K562 (cell line): ENCODE measurements around the gene COL4A5. TPM values are rescaled to one million over a fixed set of nuclear protein-coding genes. Genes with fewer than 3 reads are reported as not detected.
A peak's percentile ranks its signal among the peaks of the same experiment; 100 is the strongest.

Source experiments
- BRD9 ChIP-seq: fragments of 450-650 bp; IDR thresholded peaks from 2 replicates; pipeline ENCODE4 v1.6.1; 2018; ENCODE audit warnings: low read depth; ENCODE audit not compliant: partially characterized antibody
- BRF1 ChIP-seq: IDR thresholded peaks from 3 replicates; pipeline ENCODE4 v1.6.1; 2011; ENCODE audit warnings: borderline replicate concordance, mild to moderate bottlenecking; ENCODE audit not compliant: insufficient read length; ENCODE audit errors: extremely low read depth
- CBFA2T2 ChIP-seq: fragments of 450-650 bp; conservative IDR thresholded peaks from 2 replicates; pipeline ENCODE4 v1.6.1; 2017; ENCODE audit warnings: mild to moderate bottlenecking
- IFI16 ChIP-seq: fragments of 250-450 bp; sonication (Bioruptor Pico); IDR thresholded peaks from 2 replicates; pipeline ENCODE4 v2.1.2; 2022; ENCODE audit warnings: mild to moderate bottlenecking, inconsistent platforms
- OTX1 ChIP-seq: fragments of 450-650 bp; formaldehyde crosslinking; IDR thresholded peaks from 2 replicates; pipeline ENCODE4 v1.4.0; 2022; ENCODE audit warnings: mild to moderate bottlenecking
- STAT5A ChIP-seq: IDR thresholded peaks from 2 replicates; pipeline ENCODE4 v1.6.1; 2012; ENCODE audit warnings: low read length, inconsistent platforms, borderline replicate concordance
- TAF1 ChIP-seq: IDR thresholded peaks from 2 replicates; pipeline ENCODE4 v1.6.1; 2011; ENCODE audit warnings: mild to moderate bottlenecking, low read length, moderate library complexity; ENCODE audit not compliant: insufficient read depth, control insufficient read depth, severe bottlenecking; ENCODE audit errors: extremely low read depth
- TBL1XR1 ChIP-seq, 2 experiments: IDR thresholded peaks; 2 replicates each; pipeline ENCODE4 v1.6.1; 2012; ENCODE audit warnings: improper control_type of control experiment in 2 of 2, low read length in 2 of 2, mild to moderate bottlenecking in 1 of 2
- ZBTB17 ChIP-seq: fragments of 450-650 bp; formaldehyde crosslinking; IDR thresholded peaks from 2 replicates; pipeline ENCODE4 v1.4.0; 2020; ENCODE audit warnings: mild to moderate bottlenecking
- ZKSCAN8 ChIP-seq: fragments of 200-800 bp; sonication (Bioruptor generic); IDR thresholded peaks from 2 replicates; pipeline ENCODE4 v1.6.1; 2016; ENCODE audit warnings: missing genetic modification characterization, missing compliant biosample characterization
- ZNF121 ChIP-seq: sonication (generic); formaldehyde crosslinking; conservative IDR thresholded peaks from 2 replicates; pipeline ENCODE4 v1.8.0; 2022; ENCODE audit warnings: missing genetic modification reagents
- ZNF347 ChIP-seq: fragments of 450-650 bp; formaldehyde crosslinking; IDR thresholded peaks from 2 replicates; pipeline ENCODE4 v1.4.0; 2020; ENCODE audit warnings: low read depth, mild to moderate bottlenecking, moderate library complexity
- polyA plus RNA-seq, 8 experiments: library from polyadenylated mRNA; depleted of rRNA in 4 of 8; stranded (reverse) in 5 of 8; unstranded in 3 of 8; fragments of >200 nt; fragmentation: Nextera tagmentation in 2 of 8; fragmentation: Illumina TruSeq in 1 of 8; extraction: Ambion mirVana in 2 of 8; extraction: Trizol in 1 of 8; gene quantifications; 2 replicates each; pipeline versions ENCODE4 v1.2.1 to v1.2.3, GENCODE V29; 2011 to 2014; ENCODE audit warnings: inconsistent platforms in 1 of 8, missing spikeins in 1 of 8
- total RNA-seq, 7 experiments: library from RNA; depleted of rRNA in 6 of 7; stranded (reverse); fragments of >200 nt in 6 of 7; fragmentation: Illumina TruSeq in 2 of 7; extraction: Trizol in 2 of 7; gene quantifications; 2 replicates each; pipeline versions ENCODE4 v1.2.1 to v1.2.3, GENCODE V29; 2011 to 2021; ENCODE audit warnings: low replicate concordance in 1 of 7
- TF ChIP-seq, protein P1 (sequence below): IDR thresholded peaks from 2 replicates; pipeline ENCODE4 v1.6.1; 2011; ENCODE audit warnings: borderline replicate concordance, low read depth, mild to moderate bottlenecking, moderate library complexity, low read length; ENCODE audit not compliant: insufficient read depth, poor library complexity, severe bottlenecking
- TF ChIP-seq, protein P2 (sequence below): fragments of 200-800 bp; sonication (Bioruptor generic); IDR thresholded peaks from 2 replicates; pipeline ENCODE4 v1.6.1; 2016; ENCODE audit warnings: missing genetic modification characterization, missing compliant biosample characterization
- TF ChIP-seq, protein P3 (sequence below): sonication (generic); formaldehyde crosslinking; IDR thresholded peaks from 2 replicates; pipeline ENCODE4 v1.9.0; 2022; ENCODE audit warnings: mild to moderate bottlenecking, missing genetic modification reagents
- TF ChIP-seq, protein P4 (sequence below): fragments of 250-450 bp; sonication (Bioruptor Pico); IDR thresholded peaks from 2 replicates; pipeline ENCODE4 v1.6.1; 2021; ENCODE audit warnings: mild to moderate bottlenecking

The COL4A5 gene
- total and polyA plus RNA-seq, 9 of the 15 experiments (the other 6 are each of a cell fraction or from before 2014, with no cell fraction given): 0.66 to 2.5 (median 1.8) TPM

DNA sequence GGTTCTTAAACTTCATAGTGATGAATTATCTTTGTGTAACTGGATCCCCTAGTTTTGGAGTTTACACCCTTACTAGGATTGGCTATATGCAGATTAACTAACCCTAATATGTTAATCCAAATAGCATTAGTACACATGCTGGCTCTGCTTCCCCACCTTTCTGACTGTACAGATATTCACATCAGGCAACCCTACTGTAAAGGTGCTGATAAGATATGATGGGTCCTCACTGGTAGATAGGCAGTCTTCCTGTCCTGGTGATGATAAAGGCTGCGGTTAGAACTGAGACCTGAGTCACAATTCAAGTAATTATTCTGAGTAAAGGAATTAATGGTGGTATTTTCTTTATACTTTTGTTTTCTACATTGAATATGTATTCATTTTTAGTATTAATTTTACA lies 118.6 kb downstream of the COL4A5 start (continued):
- TF ChIP-seq, protein P1, sequence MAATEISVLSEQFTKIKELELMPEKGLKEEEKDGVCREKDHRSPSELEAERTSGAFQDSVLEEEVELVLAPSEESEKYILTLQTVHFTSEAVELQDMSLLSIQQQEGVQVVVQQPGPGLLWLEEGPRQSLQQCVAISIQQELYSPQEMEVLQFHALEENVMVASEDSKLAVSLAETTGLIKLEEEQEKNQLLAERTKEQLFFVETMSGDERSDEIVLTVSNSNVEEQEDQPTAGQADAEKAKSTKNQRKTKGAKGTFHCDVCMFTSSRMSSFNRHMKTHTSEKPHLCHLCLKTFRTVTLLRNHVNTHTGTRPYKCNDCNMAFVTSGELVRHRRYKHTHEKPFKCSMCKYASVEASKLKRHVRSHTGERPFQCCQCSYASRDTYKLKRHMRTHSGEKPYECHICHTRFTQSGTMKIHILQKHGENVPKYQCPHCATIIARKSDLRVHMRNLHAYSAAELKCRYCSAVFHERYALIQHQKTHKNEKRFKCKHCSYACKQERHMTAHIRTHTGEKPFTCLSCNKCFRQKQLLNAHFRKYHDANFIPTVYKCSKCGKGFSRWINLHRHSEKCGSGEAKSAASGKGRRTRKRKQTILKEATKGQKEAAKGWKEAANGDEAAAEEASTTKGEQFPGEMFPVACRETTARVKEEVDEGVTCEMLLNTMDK: no peak
- TF ChIP-seq IFI16 (CRISPR knock-in tag) (no peak), BRD9 (no peak), CBFA2T2 (peak; percentile 97), OTX1 (CRISPR knock-in tag) (no peak), TAF1 (no peak), ZNF121 (CRISPR knock-in tag) (no peak), TBL1XR1 (IDR thresholded peaks at IDR 0.05; ENCODE audit: low read length in 2 of 2) (peak; percentile 35 to 91; a peak in 3 of 4 replicates), ZBTB17 (no peak), ZKSCAN8 (CRISPR knock-in tag) (no peak), ZNF347 (CRISPR knock-in tag) (no peak), STAT5A (peak; percentile 96), BRF1 (no peak)
- TF ChIP-seq, protein P2, sequence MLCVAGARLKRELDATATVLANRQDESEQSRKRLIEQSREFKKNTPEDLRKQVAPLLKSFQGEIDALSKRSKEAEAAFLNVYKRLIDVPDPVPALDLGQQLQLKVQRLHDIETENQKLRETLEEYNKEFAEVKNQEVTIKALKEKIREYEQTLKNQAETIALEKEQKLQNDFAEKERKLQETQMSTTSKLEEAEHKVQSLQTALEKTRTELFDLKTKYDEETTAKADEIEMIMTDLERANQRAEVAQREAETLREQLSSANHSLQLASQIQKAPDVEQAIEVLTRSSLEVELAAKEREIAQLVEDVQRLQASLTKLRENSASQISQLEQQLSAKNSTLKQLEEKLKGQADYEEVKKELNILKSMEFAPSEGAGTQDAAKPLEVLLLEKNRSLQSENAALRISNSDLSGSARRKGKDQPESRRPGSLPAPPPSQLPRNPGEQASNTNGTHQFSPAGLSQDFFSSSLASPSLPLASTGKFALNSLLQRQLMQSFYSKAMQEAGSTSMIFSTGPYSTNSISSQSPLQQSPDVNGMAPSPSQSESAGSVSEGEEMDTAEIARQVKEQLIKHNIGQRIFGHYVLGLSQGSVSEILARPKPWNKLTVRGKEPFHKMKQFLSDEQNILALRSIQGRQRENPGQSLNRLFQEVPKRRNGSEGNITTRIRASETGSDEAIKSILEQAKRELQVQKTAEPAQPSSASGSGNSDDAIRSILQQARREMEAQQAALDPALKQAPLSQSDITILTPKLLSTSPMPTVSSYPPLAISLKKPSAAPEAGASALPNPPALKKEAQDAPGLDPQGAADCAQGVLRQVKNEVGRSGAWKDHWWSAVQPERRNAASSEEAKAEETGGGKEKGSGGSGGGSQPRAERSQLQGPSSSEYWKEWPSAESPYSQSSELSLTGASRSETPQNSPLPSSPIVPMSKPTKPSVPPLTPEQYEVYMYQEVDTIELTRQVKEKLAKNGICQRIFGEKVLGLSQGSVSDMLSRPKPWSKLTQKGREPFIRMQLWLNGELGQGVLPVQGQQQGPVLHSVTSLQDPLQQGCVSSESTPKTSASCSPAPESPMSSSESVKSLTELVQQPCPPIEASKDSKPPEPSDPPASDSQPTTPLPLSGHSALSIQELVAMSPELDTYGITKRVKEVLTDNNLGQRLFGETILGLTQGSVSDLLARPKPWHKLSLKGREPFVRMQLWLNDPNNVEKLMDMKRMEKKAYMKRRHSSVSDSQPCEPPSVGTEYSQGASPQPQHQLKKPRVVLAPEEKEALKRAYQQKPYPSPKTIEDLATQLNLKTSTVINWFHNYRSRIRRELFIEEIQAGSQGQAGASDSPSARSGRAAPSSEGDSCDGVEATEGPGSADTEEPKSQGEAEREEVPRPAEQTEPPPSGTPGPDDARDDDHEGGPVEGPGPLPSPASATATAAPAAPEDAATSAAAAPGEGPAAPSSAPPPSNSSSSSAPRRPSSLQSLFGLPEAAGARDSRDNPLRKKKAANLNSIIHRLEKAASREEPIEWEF (CRISPR knock-in tag): no peak
- TF ChIP-seq, protein P3, sequence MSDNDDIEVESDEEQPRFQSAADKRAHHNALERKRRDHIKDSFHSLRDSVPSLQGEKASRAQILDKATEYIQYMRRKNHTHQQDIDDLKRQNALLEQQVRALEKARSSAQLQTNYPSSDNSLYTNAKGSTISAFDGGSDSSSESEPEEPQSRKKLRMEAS (CRISPR knock-in tag): no peak
- TF ChIP-seq, protein P4, sequence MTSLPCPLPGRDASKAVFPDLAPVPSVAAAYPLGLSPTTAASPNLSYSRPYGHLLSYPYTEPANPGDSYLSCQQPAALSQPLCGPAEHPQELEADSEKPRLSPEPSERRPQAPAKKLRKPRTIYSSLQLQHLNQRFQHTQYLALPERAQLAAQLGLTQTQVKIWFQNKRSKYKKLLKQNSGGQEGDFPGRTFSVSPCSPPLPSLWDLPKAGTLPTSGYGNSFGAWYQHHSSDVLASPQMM (CRISPR knock-in tag): no peak
